SK-N-SH (cell line): ENCODE measurements around the gene LLGL2. TPM values are rescaled to one million over a fixed set of nuclear protein-coding genes. Genes with fewer than 3 reads are reported as not detected.

ENCODE experiments used
- CTCF ChIA-PET: fragments of 300-600, 350-600 bp; formaldehyde crosslinking; extraction: SDS; loops from one replicate; lab custom pipeline; 2021; lab: Yijun Ruan, JAX
- POLR2A ChIA-PET: fragments of 350-600 bp; sonication (Branson Sonifier 250); formaldehyde crosslinking; extraction: SDS; loops from one replicate; lab custom pipeline; 2020; ENCODE audit warnings: antibody characterized with exemption, inconsistent platforms; lab: Yijun Ruan, JAX
- DNase-seq: peaks from one replicate; pipeline ENCODE4 v3.0.0; 2012
- H2AFZ ChIP-seq: fragments of 200-600 bp; sonication (generic); 2 replicates; pipeline ENCODE4 v1.8.1; 2016; ENCODE audit warnings: antibody characterized with exemption, mild to moderate bottlenecking, low read depth
- H3F3A ChIP-seq: fragments of 200-600 bp; sonication (generic); replicated peaks from 2 replicates; pipeline ENCODE3; 2016; ENCODE audit warnings: antibody characterized with exemption, mild to moderate bottlenecking; ENCODE audit not compliant: insufficient read depth
- H3K27ac ChIP-seq, 2 experiments: fragments of 200-500 bp in 1 of 2; fragments of 200-600 bp in 1 of 2; sonication (Bioruptor generic) in 1 of 2; sonication (generic), shearing (Covaris generic) in 1 of 2; 2 replicates each; pipeline versions ENCODE4 v1.5.1 to v1.6.1; 2014 to 2016; ENCODE audit warnings: low read depth in 2 of 2, inconsistent platforms in 1 of 2, low read length in 1 of 2, mild to moderate bottlenecking in 1 of 2, mixed read lengths in 1 of 2
- H3K27me3 ChIP-seq: fragments of 200-600 bp; sonication (generic), shearing (Covaris generic); 2 replicates; pipeline ENCODE4 v1.6.1; 2016; ENCODE audit warnings: mixed run types; ENCODE audit not compliant: insufficient read depth
- H3K36me3 ChIP-seq, 2 experiments: fragments of 200-500 bp in 1 of 2; fragments of 200-600 bp in 1 of 2; sonication (Bioruptor generic) in 1 of 2; sonication (generic) in 1 of 2; replicated peaks in 1 of 2; 2 replicates each; pipeline versions ENCODE3 to v1.5.1; 2014 to 2016; ENCODE audit warnings: low read length in 1 of 2, mild to moderate bottlenecking in 1 of 2; ENCODE audit not compliant: insufficient read depth in 2 of 2, control insufficient read depth in 1 of 2
- H3K4me1 ChIP-seq, 2 experiments: fragments of 200-500 bp in 1 of 2; fragments of 200-600 bp in 1 of 2; sonication (Bioruptor generic) in 1 of 2; sonication (generic), shearing (Covaris generic) in 1 of 2; 2 replicates each; pipeline versions ENCODE4 v1.5.1 to v1.6.1; 2014 to 2016; ENCODE audit warnings: low read depth in 1 of 2, low read length in 1 of 2, mixed run types in 1 of 2; ENCODE audit not compliant: insufficient read depth in 2 of 2, control insufficient read depth in 1 of 2
- H3K4me2 ChIP-seq: fragments of 200-600 bp; sonication (generic), shearing (Covaris generic); 2 replicates; pipeline ENCODE4 v1.6.1; 2017; ENCODE audit warnings: mixed run types
- H3K4me3 ChIP-seq, 2 experiments: fragments of 200-500 bp in 1 of 2; fragments of 200-600 bp in 1 of 2; sonication (Bioruptor generic) in 1 of 2; sonication (generic), shearing (Covaris generic) in 1 of 2; 2 replicates each; pipeline versions ENCODE4 v1.5.1 to v1.8.1; 2014 to 2016; ENCODE audit warnings: low read depth in 2 of 2, inconsistent platforms in 1 of 2, low read length in 1 of 2, mild to moderate bottlenecking in 1 of 2, mixed read lengths in 1 of 2, moderate library complexity in 1 of 2
- H3K79me2 ChIP-seq: fragments of 200-600 bp; sonication (generic); 2 replicates; pipeline ENCODE4 v1.8.1; 2017; ENCODE audit warnings: mild to moderate bottlenecking; ENCODE audit not compliant: insufficient read depth
- H3K9ac ChIP-seq: fragments of 200-600 bp; sonication (generic); 2 replicates; pipeline ENCODE4 v1.6.1; 2017; ENCODE audit warnings: mixed run types
- H3K9me2 ChIP-seq: fragments of 200-600 bp; sonication (generic); 2 replicates; pipeline ENCODE4 v1.6.1; 2017; ENCODE audit warnings: mixed run types
- H3K9me3 ChIP-seq: fragments of 200-600 bp; sonication (generic); 2 replicates; pipeline ENCODE4 v1.6.1; 2017; ENCODE audit warnings: mixed run types, mild to moderate bottlenecking, moderate library complexity
- H4K20me1 ChIP-seq: fragments of 200-600 bp; sonication (generic); 2 replicates; pipeline ENCODE4 v1.6.1; 2017; ENCODE audit warnings: mild to moderate bottlenecking, mixed run types; ENCODE audit not compliant: insufficient read depth
- CHD2 ChIP-seq: fragments of 150-350 bp; IDR thresholded peaks from 2 replicates; pipeline ENCODE4 v1.6.1; 2018; ENCODE audit warnings: low read length; ENCODE audit not compliant: partially characterized antibody
- CTCF ChIP-seq: fragments of 200-600 bp; sonication (generic); IDR thresholded peaks from 2 replicates; pipeline ENCODE4 v1.6.1; 2017; ENCODE audit warnings: antibody characterized with exemption, mild to moderate bottlenecking, moderate library complexity
- EP300 ChIP-seq, 2 experiments: IDR thresholded peaks; 2 replicates each; pipeline versions ENCODE4 v1.4.0 to v1.6.1; 2012; ENCODE audit warnings: borderline replicate concordance in 1 of 2, low read depth in 1 of 2, low read length in 1 of 2
- EZH2phosphoT487 ChIP-seq: fragments of 200-600 bp; sonication (generic); IDR thresholded peaks from 2 replicates; pipeline ENCODE4 v1.6.1; 2017; ENCODE audit warnings: low read depth, mixed run types, mild to moderate bottlenecking, antibody characterized with exemption, moderate library complexity, borderline replicate concordance
- FOSL2 ChIP-seq: IDR thresholded peaks from 2 replicates; pipeline ENCODE4 v1.4.0; 2012; ENCODE audit warnings: low read depth, mild to moderate bottlenecking, moderate library complexity, borderline replicate concordance
- FOXM1 ChIP-seq: IDR thresholded peaks from 2 replicates; pipeline ENCODE4 v1.4.0; 2012; ENCODE audit warnings: low read depth, mild to moderate bottlenecking
- GATA2 ChIP-seq: sonication (generic); formaldehyde crosslinking; IDR thresholded peaks from 2 replicates; pipeline ENCODE4 v1.5.0; 2020; ENCODE audit warnings: mild to moderate bottlenecking, missing genetic modification reagents
- JUND ChIP-seq: IDR thresholded peaks from 2 replicates; pipeline ENCODE4 v1.4.0; 2012
- MAX ChIP-seq: IDR thresholded peaks from 2 replicates; pipeline ENCODE4 v1.4.0; 2012; ENCODE audit warnings: low read depth
- MEF2A ChIP-seq: IDR thresholded peaks from 2 replicates; pipeline ENCODE4 v1.4.0; 2012; ENCODE audit warnings: low read depth, borderline replicate concordance
- NFIC ChIP-seq: IDR thresholded peaks from 2 replicates; pipeline ENCODE4 v1.4.0; 2012; ENCODE audit warnings: borderline replicate concordance
- RAD21 ChIP-seq: IDR thresholded peaks from 2 replicates; pipeline ENCODE4 v1.6.1; 2012; ENCODE audit warnings: mild to moderate bottlenecking, low read length
- SMC3 ChIP-seq: IDR thresholded peaks from 2 replicates; pipeline ENCODE4 v1.6.1; 2012; ENCODE audit warnings: low read depth, low read length, improper control_type of control experiment
- TCF12 ChIP-seq: IDR thresholded peaks from 2 replicates; pipeline ENCODE4 v1.4.0; 2012
- WGBS: methylation state at CpG from one replicate; pipeline ENCODE4 v1.1.6; 2017; ENCODE audit warnings: low lambda C conversion rate; 5-methylcytosine and 5-hydroxymethylcytosine counted together
- polyA plus RNA-seq, 3 experiments: library from polyadenylated mRNA; depleted of rRNA; stranded (reverse); fragments of >200 nt; gene quantifications; 2 replicates each; pipeline ENCODE4 v1.2.3, GENCODE V29; 2012
- TF ChIP-seq, protein P1 (sequence below): IDR thresholded peaks from 2 replicates; pipeline ENCODE4; 2012
- TF ChIP-seq, protein P2 (sequence below): fragments of 150-350 bp; IDR thresholded peaks from 2 replicates; pipeline ENCODE4 v1.6.1; 2017; ENCODE audit warnings: antibody characterized with exemption, low read length, low read depth, borderline replicate concordance

LLGL2 gene
- polyA plus RNA-seq, 1 of the 3 experiments (the other 2 are of a cell fraction) = 6.7 TPM

DNA sequence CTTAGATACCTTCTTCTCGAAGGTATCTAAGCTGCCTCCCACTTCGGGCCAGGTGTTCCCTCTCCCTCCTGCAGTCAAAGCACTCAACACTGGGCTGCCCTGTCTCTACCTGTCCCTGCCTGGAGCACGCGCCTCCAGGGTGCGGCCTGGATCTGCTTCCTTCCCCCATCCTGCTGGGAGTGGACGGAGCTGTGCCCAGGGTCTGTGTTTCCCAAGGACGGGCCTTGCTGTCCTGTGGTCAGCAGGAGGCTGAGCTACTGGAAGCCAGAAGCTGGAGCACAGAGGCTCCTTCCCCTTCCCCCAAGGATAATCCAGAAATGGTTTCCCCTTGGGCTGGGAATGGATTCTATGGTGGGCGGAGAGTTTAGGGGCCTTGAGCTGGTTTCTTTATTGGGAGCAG, 16.7 kb downstream of the LLGL2 start:
- WGBS = 95% methylated on average over 8 of the region's 8 CpGs
- no peaks in the 10 kb centered on the region for H3K9me3 ChIP-seq
- no peak overlapping the region for H3K4me2 ChIP-seq
- no peaks in the 10 kb centered on the region for H3F3A ChIP-seq
- H3K4me3 ChIP-seq = no peak overlapping the region
- TF ChIP-seq, protein P1, sequence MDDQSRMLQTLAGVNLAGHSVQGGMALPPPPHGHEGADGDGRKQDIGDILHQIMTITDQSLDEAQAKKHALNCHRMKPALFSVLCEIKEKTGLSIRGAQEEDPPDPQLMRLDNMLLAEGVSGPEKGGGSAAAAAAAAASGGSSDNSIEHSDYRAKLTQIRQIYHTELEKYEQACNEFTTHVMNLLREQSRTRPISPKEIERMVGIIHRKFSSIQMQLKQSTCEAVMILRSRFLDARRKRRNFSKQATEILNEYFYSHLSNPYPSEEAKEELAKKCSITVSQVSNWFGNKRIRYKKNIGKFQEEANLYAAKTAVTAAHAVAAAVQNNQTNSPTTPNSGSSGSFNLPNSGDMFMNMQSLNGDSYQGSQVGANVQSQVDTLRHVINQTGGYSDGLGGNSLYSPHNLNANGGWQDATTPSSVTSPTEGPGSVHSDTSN = no peak
- no peak for TF ChIP-seq MEF2A
- no peak for TF ChIP-seq EP300 (IDR thresholded peaks at IDR 0.05; ENCODE audit: borderline replicate concordance in 1 of 2, low read depth in 1 of 2, low read length in 1 of 2)
- no peak for TF ChIP-seq GATA2 (CRISPR knock-in tag)
- no peak for TF ChIP-seq CTCF
- no peak for TF ChIP-seq CHD2
- TF ChIP-seq JUND = no peak
- TF ChIP-seq TCF12 = no peak
- no peak for TF ChIP-seq MAX
- no peak for TF ChIP-seq RAD21
- TF ChIP-seq, all 33 proteins: peak for 0
- Histone ChIP-seq H3K27ac (no peak overlapping the region), H3K27me3 (no peaks in the 10 kb centered on the region), H3K36me3 (no peaks in the 10 kb centered on the region), H3K4me1 (peaks cover 0 to 15% of the 10 kb centered on the region in 2 experiments; a peak in 1 of 4 replicates), H3K9ac (no peak overlapping the region), H3K9me2 (no peaks in the 10 kb centered on the region), H4K20me1 (no peaks in the 10 kb centered on the region), H2AFZ (no peak overlapping the region), H3K79me2 (no peaks in the 10 kb centered on the region)
- POLR2A ChIA-PET = interaction anchor here (0.6 kb wide), 1 partner anchor 13 kb away, joined by 5 read pairs; no protein-coding TSS in a partner anchor
- DNase-seq = no peak
- CTCF ChIA-PET = interaction anchor here (0.8 to 2.1 kb wide), 7 partner anchors 7 to 208 kb away, joined by 3 to 11 read pairs (median 4); partner anchors contain the start of genes LLGL2 and TSEN54

DNA sequence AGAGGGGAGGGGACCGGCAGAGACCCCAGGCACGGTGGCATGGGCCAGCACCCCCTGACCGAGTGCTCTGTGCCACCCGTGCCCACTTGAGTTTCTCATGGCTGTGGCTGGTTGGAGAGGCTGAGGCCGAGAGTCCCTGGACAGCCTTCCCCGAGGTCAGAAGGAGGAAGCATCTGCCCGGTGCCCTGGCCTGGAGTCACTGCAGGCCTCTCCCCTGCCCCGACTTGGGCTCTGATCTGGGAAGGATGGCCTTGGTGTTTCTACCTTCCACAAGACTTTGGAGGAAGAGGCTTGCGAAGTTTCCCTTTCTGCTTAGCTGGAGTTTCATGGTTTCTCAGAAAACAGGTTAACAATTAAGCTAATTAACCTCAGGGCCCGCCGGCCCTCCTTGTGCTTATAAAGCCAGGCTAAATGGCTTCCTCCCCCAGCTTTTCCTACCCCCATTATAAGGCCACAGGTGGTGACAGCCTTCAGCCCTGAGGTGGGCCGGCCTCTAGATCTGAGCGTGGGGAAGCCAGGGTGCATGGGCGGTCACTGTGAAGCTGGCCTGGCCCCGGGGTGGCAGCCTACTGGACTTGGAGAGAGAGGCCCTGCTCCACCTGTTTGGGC, 17.3 kb downstream of the LLGL2 start:
- Histone ChIP-seq H3K36me3 (no peaks in the 10 kb centered on the region), H4K20me1 (no peaks in the 10 kb centered on the region), H3K4me3 (no peak overlapping the region), H3K4me2 (no peak overlapping the region), H3K79me2 (no peaks in the 10 kb centered on the region), H3F3A (no peaks in the 10 kb centered on the region), H3K4me1 (peaks cover 0 to 15% of the 10 kb centered on the region in 2 experiments; a peak in 1 of 4 replicates), H3K9me3 (no peaks in the 10 kb centered on the region), H2AFZ (no peak overlapping the region), H3K9me2 (no peaks in the 10 kb centered on the region), H3K27me3 (no peaks in the 10 kb centered on the region), H3K9ac (no peak overlapping the region), H3K27ac (no peak overlapping the region)
- TF ChIP-seq NFIC = no peak
- TF ChIP-seq, protein P2, sequence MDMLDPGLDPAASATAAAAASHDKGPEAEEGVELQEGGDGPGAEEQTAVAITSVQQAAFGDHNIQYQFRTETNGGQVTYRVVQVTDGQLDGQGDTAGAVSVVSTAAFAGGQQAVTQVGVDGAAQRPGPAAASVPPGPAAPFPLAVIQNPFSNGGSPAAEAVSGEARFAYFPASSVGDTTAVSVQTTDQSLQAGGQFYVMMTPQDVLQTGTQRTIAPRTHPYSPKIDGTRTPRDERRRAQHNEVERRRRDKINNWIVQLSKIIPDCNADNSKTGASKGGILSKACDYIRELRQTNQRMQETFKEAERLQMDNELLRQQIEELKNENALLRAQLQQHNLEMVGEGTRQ = no peak
- no peak for TF ChIP-seq SMC3
- no peak for TF ChIP-seq FOSL2
- TF ChIP-seq FOXM1 = no peak
- TF ChIP-seq EZH2phosphoT487 = no peak
- ChIA-PET POLR2A (no interaction called here), CTCF (interaction anchor here (0.8 to 2.1 kb wide), 8 partner anchors 8 to 208 kb away, joined by 3 to 11 read pairs (median 4); partner anchors contain the start of genes LLGL2, SMIM5 and TSEN54)
- 87% methylated on average over 10 of the region's 15 CpGs for WGBS
- no peak for DNase-seq
